HG03196 (cell line): ENCODE data around the gene PLA2G2A.
"Not testable (repeated sequence)": the region's sequence is repeated elsewhere in the genome, so short reads cannot be mapped to it uniquely, and the experiment has no call there.

ENCODE experiments used
- ATAC-seq: cut with Tn5 transposase; IDR thresholded peaks from one replicate; pipeline ENCODE4 v1.9.1; 2021; ENCODE audit not compliant: unreplicated experiment

The PLA2G2A gene

GRCh38 chr1:19979494-19979977, at the start of gene PLA2G2A:
PLA2G2A (minus strand) TSS chr1:19979618; CDS start chr1:19978773, 845 bp downstream.
- ATAC-seq = no peak

GRCh38 chr1:20028726-20029125, 49.3 kb upstream of the PLA2G2A start:
- ATAC-seq = no peak

- no peak for ATAC-seq
Observed at GRCh38 chr1:20028125-20028524, 48.7 kb upstream of the PLA2G2A start.

- ATAC-seq = no peak
Observed at GRCh38 chr1:20017741-20018140, 38.3 kb upstream of the PLA2G2A start.

GRCh38 chr1:20014153-20014552, 34.7 kb upstream of the PLA2G2A start:
- ATAC-seq = no peak

- no peak for ATAC-seq
Observed at GRCh38 chr1:20010016-20010415, 30.6 kb upstream of the PLA2G2A start.

GRCh38 chr1:20009212-20009611, 29.8 kb upstream of the PLA2G2A start:
- no peak for ATAC-seq

GRCh38 chr1:20008391-20008841, 29.0 kb upstream of the PLA2G2A start:
- no peak for ATAC-seq

- ATAC-seq = not testable (repeated sequence)
Observed at GRCh38 chr1:19998823-19999222, 19.4 kb upstream of the PLA2G2A start.

- no peak for ATAC-seq
Observed at GRCh38 chr1:19990689-19991088, 11.3 kb upstream of the PLA2G2A start.

- ATAC-seq = not testable (repeated sequence)
Observed at GRCh38 chr1:19990182-19990582, 10.8 kb upstream of the PLA2G2A start.

- ATAC-seq = no peak
Observed at GRCh38 chr1:19988267-19989006, 9.0 kb upstream of the PLA2G2A start.

- no peak for ATAC-seq
Observed at GRCh38 chr1:19987719-19988118, 8.3 kb upstream of the PLA2G2A start.

- not testable (repeated sequence) for ATAC-seq
Observed at GRCh38 chr1:19984409-19985016, 5.1 kb upstream of the PLA2G2A start.

GRCh38 chr1:19981507-19982312, 2.3 kb upstream of the PLA2G2A start:
- ATAC-seq = no peak

- ATAC-seq = no peak
Observed at GRCh38 chr1:19981170-19981506, 1.7 kb upstream of the PLA2G2A start.

GRCh38 chr1:19980314-19980713, 896 bp upstream of the PLA2G2A start:
- no peak for ATAC-seq

- no peak for ATAC-seq
Observed at GRCh38 chr1:19978143-19978542, 1.3 kb downstream of the PLA2G2A start.

- ATAC-seq = no peak
Observed at GRCh38 chr1:19976317-19977003, 3.0 kb downstream of the PLA2G2A start.

- no peak for ATAC-seq
Observed at GRCh38 chr1:19975423-19976193, 3.8 kb downstream of the PLA2G2A start.
